Transverse colon (tissue), 3 donors: ENCODE measurements around the gene NDUFB4.

Experiments
- POLR2A ChIP-seq: fragments of 450-650 bp; IDR thresholded peaks from one replicate; pipeline ENCODE4 v1.6.1; 2016; ENCODE audit warnings: antibody characterized with exemption, mild to moderate bottlenecking, moderate library complexity
- TF ChIP-seq, protein P1 (sequence below), 5 experiments: fragments of 200-600 bp in 3 of 5; fragments of 450-650 bp in 2 of 5; sonication (generic) in 3 of 5; IDR thresholded peaks; 1 replicate in 2 of 5; 2 replicates in 3 of 5; pipeline ENCODE4 v1.5.1; 2016 to 2017; ENCODE audit warnings: antibody characterized with exemption in 5 of 5, inconsistent platforms in 3 of 5, mild to moderate bottlenecking in 2 of 5, moderate library complexity in 1 of 5

DNA sequence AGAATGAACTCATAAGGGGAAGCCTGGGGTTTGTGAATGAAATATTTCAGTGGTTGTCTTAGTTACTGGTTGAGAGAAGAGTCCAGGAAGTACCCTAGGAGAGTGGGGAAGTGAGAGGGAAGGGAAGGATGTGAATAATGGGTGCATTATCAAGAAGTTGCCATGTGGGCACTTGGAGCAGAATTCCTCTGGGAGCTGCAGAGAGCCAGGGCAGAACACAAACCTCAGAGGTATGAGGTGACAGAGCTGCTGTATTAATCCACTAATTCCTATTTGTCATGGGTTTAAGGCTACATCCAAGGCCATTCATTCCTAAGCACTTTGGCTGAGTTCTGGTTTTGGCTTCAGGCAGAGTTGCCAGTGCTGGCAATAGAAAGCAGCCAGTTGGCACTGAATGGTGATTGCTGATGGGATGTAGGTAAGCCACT lies 29.0 kb downstream of the NDUFB4 start:
- TF ChIP-seq, protein P1, sequence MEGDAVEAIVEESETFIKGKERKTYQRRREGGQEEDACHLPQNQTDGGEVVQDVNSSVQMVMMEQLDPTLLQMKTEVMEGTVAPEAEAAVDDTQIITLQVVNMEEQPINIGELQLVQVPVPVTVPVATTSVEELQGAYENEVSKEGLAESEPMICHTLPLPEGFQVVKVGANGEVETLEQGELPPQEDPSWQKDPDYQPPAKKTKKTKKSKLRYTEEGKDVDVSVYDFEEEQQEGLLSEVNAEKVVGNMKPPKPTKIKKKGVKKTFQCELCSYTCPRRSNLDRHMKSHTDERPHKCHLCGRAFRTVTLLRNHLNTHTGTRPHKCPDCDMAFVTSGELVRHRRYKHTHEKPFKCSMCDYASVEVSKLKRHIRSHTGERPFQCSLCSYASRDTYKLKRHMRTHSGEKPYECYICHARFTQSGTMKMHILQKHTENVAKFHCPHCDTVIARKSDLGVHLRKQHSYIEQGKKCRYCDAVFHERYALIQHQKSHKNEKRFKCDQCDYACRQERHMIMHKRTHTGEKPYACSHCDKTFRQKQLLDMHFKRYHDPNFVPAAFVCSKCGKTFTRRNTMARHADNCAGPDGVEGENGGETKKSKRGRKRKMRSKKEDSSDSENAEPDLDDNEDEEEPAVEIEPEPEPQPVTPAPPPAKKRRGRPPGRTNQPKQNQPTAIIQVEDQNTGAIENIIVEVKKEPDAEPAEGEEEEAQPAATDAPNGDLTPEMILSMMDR (IDR thresholded peaks at IDR 0.05) = no peak
- no peak for TF ChIP-seq POLR2A
